ENCODE measurements around the gene CAT. TPM values are rescaled to one million over a fixed set of nuclear protein-coding genes. Genes with fewer than 3 reads are reported as not detected.
"Not testable (repeated sequence)": the region's sequence is repeated elsewhere in the genome, so short reads cannot be mapped to it uniquely, and the experiment has no call there.

The CAT gene
- total RNA-seq, 1 experiment from 2014 or later, result 65.9 TPM

- BruUV-seq (replicated peaks), result no TSS peak
- intact Hi-C loops (cut with micrococcal nuclease; ENCODE audit: unreplicated experiment) (no loop called here), in situ Hi-C loops (cut with HindIII; ENCODE audit: low pct_unique_long_range_greater_than_20kb, low sequenced_read_pairs) (no loop called here)
- peaks cover 3% of the 10 kb centered on the region; the same call in 1 of the 2 replicates for H3K4me1 ChIP-seq (ENCODE audit: control insufficient read depth, insufficient read depth, low read length)
- no peak overlapping the region for H3K4me3 ChIP-seq (ENCODE audit: low read depth in 2 of 2, low read length in 2 of 2)
- no peak for DNase-seq (ENCODE audit: low read depth, low spot score)
- no peaks in the 10 kb centered on the region for H3K27me3 ChIP-seq (ENCODE audit: control insufficient read depth, insufficient read depth, low read length)
- CTCF ChIA-PET, result no interaction called here
- no peak for ATAC-seq
- TF ChIP-seq POLR2AphosphoS5 (IDR thresholded peaks at IDR 0.05; ENCODE audit: low read depth, low read length), result no peak
- no peak for TF ChIP-seq TCF7L2 (IDR thresholded peaks at IDR 0.05; ENCODE audit: low read depth, low read length)
- POLR2A ChIA-PET, result interaction anchor here (0.5 to 0.6 kb wide), 2 partner anchors 8 to 12 kb away, joined by 5 to 11 read pairs; no protein-coding TSS in a partner anchor
- no peak overlapping the region for H3K27ac ChIP-seq (ENCODE audit: low read length)
- H3K9me3 ChIP-seq (ENCODE audit: control insufficient read depth, insufficient read depth, low read depth, low read length), result no peaks in the 10 kb centered on the region
- no peaks in the 10 kb centered on the region for H3K36me3 ChIP-seq (ENCODE audit: control insufficient read depth, insufficient read depth, low read length)
Observed at GRCh38 chr11:34419158-34419557, 19.6 kb upstream of the CAT start.

GRCh38 chr11:34423300-34423699 is 15.4 kb upstream of the CAT start:
- ChIA-PET POLR2A (no interaction called here), CTCF (no interaction called here)
- peaks cover 7% of the 10 kb centered on the region for H3K4me1 ChIP-seq (ENCODE audit: control insufficient read depth, insufficient read depth, low read length)
- no peaks in the 10 kb centered on the region for H3K36me3 ChIP-seq (ENCODE audit: control insufficient read depth, insufficient read depth, low read length)
- H3K27me3 ChIP-seq (ENCODE audit: control insufficient read depth, insufficient read depth, low read length), result no peaks in the 10 kb centered on the region
- ATAC-seq (no peak), DNase-seq (ENCODE audit: low read depth, low spot score) (no peak)
- BruUV-seq (replicated peaks), result no TSS peak
- H3K4me3 ChIP-seq (ENCODE audit: low read depth in 2 of 2, low read length in 2 of 2), result no peak overlapping the region
- intact Hi-C loops (cut with micrococcal nuclease; ENCODE audit: unreplicated experiment) (no loop called here), in situ Hi-C loops (cut with HindIII; ENCODE audit: low pct_unique_long_range_greater_than_20kb, low sequenced_read_pairs) (no loop called here)
- TF ChIP-seq SIN3A (IDR thresholded peaks at IDR 0.05; ENCODE audit: borderline replicate concordance, insufficient read depth, low read depth, low read length) (no peak), CTCF (IDR thresholded peaks at IDR 0.05) (no peak), REST (IDR thresholded peaks at IDR 0.05; ENCODE audit: insufficient read depth in 1 of 2, low read depth in 2 of 2, low read length in 1 of 2) (no peak), TCF7L2 (IDR thresholded peaks at IDR 0.05; ENCODE audit: low read depth, low read length) (no peak), POLR2AphosphoS5 (IDR thresholded peaks at IDR 0.05; ENCODE audit: low read depth, low read length) (no peak)
- H3K9me3 ChIP-seq (ENCODE audit: control insufficient read depth, insufficient read depth, low read depth, low read length), result no peaks in the 10 kb centered on the region
- no peak overlapping the region; the same call in 1 of the 2 replicates for H3K27ac ChIP-seq (ENCODE audit: low read length)

- intact Hi-C loops (cut with micrococcal nuclease; ENCODE audit: unreplicated experiment); H3K36me3 ChIP-seq (ENCODE audit: control insufficient read depth, insufficient read depth, low read length); BruUV-seq (replicated peaks); POLR2A ChIA-PET; in situ Hi-C loops (cut with HindIII; ENCODE audit: low pct_unique_long_range_greater_than_20kb, low sequenced_read_pairs); H3K4me3 ChIP-seq (ENCODE audit: low read depth in 2 of 2, low read length in 2 of 2); H3K27ac ChIP-seq (ENCODE audit: low read length); H3K4me1 ChIP-seq (ENCODE audit: control insufficient read depth, insufficient read depth, low read length); CTCF ChIA-PET; ATAC-seq; DNase-seq (ENCODE audit: low read depth, low spot score); H3K9me3 ChIP-seq (ENCODE audit: control insufficient read depth, insufficient read depth, low read depth, low read length); H3K27me3 ChIP-seq (ENCODE audit: control insufficient read depth, insufficient read depth, low read length): not testable (repeated sequence)
Observed at GRCh38 chr11:34424826-34425225, 13.9 kb upstream of the CAT start.
